ENCODE results near the gene COQ10B.

- no peak for TF ChIP-seq CTCF (IDR thresholded peaks at IDR 0.05)
- TF ChIP-seq POLR2A (IDR thresholded peaks at IDR 0.05), result peak in 1 of 2 donors; percentile 61
Observed at GRCh38 chr2:197453914-197454398, 604 bp downstream of the COQ10B start.
